T1000 (cell line): ENCODE data around the gene TRABD2B.

Experiments used
- DNase-seq: peaks from one replicate; lab custom pipeline; 2025; ENCODE audit warnings: mixed read lengths; lab: John Stamatoyannopoulos, UW

TRABD2B gene

GRCh38 chr1:47850451-47850850 is 146.7 kb downstream of the TRABD2B start:
- DNase-seq = no peak

GRCh38 chr1:47849591-47850261 is 147.5 kb downstream of the TRABD2B start:
- DNase-seq = no peak

GRCh38 chr1:47849005-47849521 is 148.1 kb downstream of the TRABD2B start:
- DNase-seq = no peak

- no peak for DNase-seq
Observed at GRCh38 chr1:47847763-47848162, 149.4 kb downstream of the TRABD2B start.

- DNase-seq = no peak
Observed at GRCh38 chr1:47844558-47844955, 152.6 kb downstream of the TRABD2B start.

GRCh38 chr1:47843781-47844557 is 153.2 kb downstream of the TRABD2B start:
- DNase-seq = no peak

GRCh38 chr1:47843059-47843458 is 154.1 kb downstream of the TRABD2B start:
- DNase-seq = no peak

- no peak for DNase-seq
Observed at GRCh38 chr1:47842228-47842919, 154.8 kb downstream of the TRABD2B start.

GRCh38 chr1:47841356-47841755 is 155.8 kb downstream of the TRABD2B start:
- DNase-seq = no peak

GRCh38 chr1:47840393-47841190 is 156.6 kb downstream of the TRABD2B start:
- no peak for DNase-seq

- DNase-seq = no peak
Observed at GRCh38 chr1:47839433-47839760, 157.8 kb downstream of the TRABD2B start.

- no peak for DNase-seq
Observed at GRCh38 chr1:47838562-47839432, 158.4 kb downstream of the TRABD2B start.

- DNase-seq = no peak
Observed at GRCh38 chr1:47837866-47838561, 159.2 kb downstream of the TRABD2B start.

- no peak for DNase-seq
Observed at GRCh38 chr1:47837056-47837830, 159.9 kb downstream of the TRABD2B start.

- DNase-seq = no peak
Observed at GRCh38 chr1:47835409-47835808, 161.8 kb downstream of the TRABD2B start.

- DNase-seq = no peak
Observed at GRCh38 chr1:47834326-47834725, 162.9 kb downstream of the TRABD2B start.

GRCh38 chr1:47830641-47831333 is 166.4 kb downstream of the TRABD2B start:
- DNase-seq = no peak

- no peak for DNase-seq
Observed at GRCh38 chr1:47830021-47830420, 167.2 kb downstream of the TRABD2B start.

- no peak for DNase-seq
Observed at GRCh38 chr1:47828978-47829377, 168.2 kb downstream of the TRABD2B start.
